Right cardiac atrium (tissue), 5 donors: ENCODE data around the gene FLII. TPM values are rescaled to one million over a fixed set of nuclear protein-coding genes. Genes with fewer than 3 reads are reported as not detected.
"Not testable (repeated sequence)": the region's sequence is repeated elsewhere in the genome, so short reads cannot be mapped to it uniquely, and the experiment has no call there.

Experiments
- ATAC-seq, 2 donors: fragments of 200-7000 bp; cut with Tn5 transposase; one replicate each; pipeline versions ENCODE4 v1.8.0 to v1.9.1; 2020; ENCODE audit warnings: moderate library complexity in 2 of 2, mild to moderate bottlenecking in 1 of 2
- DNase-seq, 3 donors: peaks; one replicate each; pipeline ENCODE4 v3.0.0-alpha.2; 2020
- H3K27ac ChIP-seq: one replicate; pipeline ENCODE4 v1.5.1; 2013; ENCODE audit warnings: mild to moderate bottlenecking, low read length, control low read depth, moderate library complexity
- H3K27me3 ChIP-seq: one replicate; pipeline ENCODE4 v1.6.1; 2013; ENCODE audit not compliant: control insufficient read depth, insufficient read depth
- H3K4me1 ChIP-seq: one replicate; pipeline ENCODE4 v1.6.1; 2013; ENCODE audit warnings: low read length; ENCODE audit not compliant: control insufficient read depth, insufficient read depth
- H3K4me3 ChIP-seq: one replicate; pipeline ENCODE4 v1.5.1; 2013; ENCODE audit warnings: low read length, control low read depth
- H3K9me3 ChIP-seq: one replicate; pipeline ENCODE4 v1.6.1; 2013; ENCODE audit warnings: low read length; ENCODE audit not compliant: control insufficient read depth
- WGBS: extraction: QIAGEN DNeasy Blood & Tissue Kit; methylation state at CpG from one replicate; pipeline ENCODE4 v1.1.7; 2013; 5-methylcytosine and 5-hydroxymethylcytosine counted together
- intact Hi-C, 4 donors: fragments of 100-400 bp; cut with DNase I; formaldehyde crosslinking; loops; one replicate each; pipeline versions ENCODE4 v1.11.0 to v1.14.0; 2022 to 2023
- long read RNA-seq, 4 donors: library from polyadenylated mRNA; unstranded; transcript quantifications; one replicate each; pipeline ENCODE4 v2.0.0, GENCODE V29; 2020 to 2021
- polyA plus RNA-seq: library from polyadenylated mRNA; stranded (reverse); fragments of 200-250 nt; gene quantifications from one replicate; pipeline ENCODE4 v1.2.3, GENCODE V29; 2013
- total RNA-seq, 4 donors: library from RNA; stranded (reverse); fragmentation: NEBNext Ultra II Directional; extraction: Animal tissue kit (Norgen Biotek cat#: 25700); gene quantifications; one replicate each; pipeline ENCODE4 v1.2.1, GENCODE V29; 2021
- donor health status: healthy with polysubstance abuse.
- donor health status: DM: no; HTN: yes; CAD: no.
- donor health status: DM: no; HTN: no; CAD: no.
- donor health status: DM: no; HTN: yes; CAD: no; lungs with severe emphysema.
- donor health status: DM: yes; HTN: yes; CAD: no.

The FLII gene
- total RNA-seq (100 to 1,000 TPM; 176 to 217 (median 194) TPM), polyA plus RNA-seq (166 TPM)
- long read RNA-seq, donor 1, full-length matches to known transcripts: 95 of 389 reads
- long read RNA-seq, donor 1, partial matches to known transcripts: 112 of 389 reads
- long read RNA-seq, donor 1, other reads (novel, unspliced or antisense): 182 of 389 reads
- long read RNA-seq, donor 2, full-length matches to known transcripts: 73 of 253 reads
- long read RNA-seq, donor 2, partial matches to known transcripts: 57 of 253 reads
- long read RNA-seq, donor 2, other reads (novel, unspliced or antisense): 123 of 253 reads
- long read RNA-seq, donor 3, full-length matches to known transcripts: 245 of 868 reads
- long read RNA-seq, donor 3, partial matches to known transcripts: 271 of 868 reads
- long read RNA-seq, donor 3, other reads (novel, unspliced or antisense): 352 of 868 reads
- long read RNA-seq, donor 4, full-length matches to known transcripts: 50 of 194 reads
- long read RNA-seq, donor 4, partial matches to known transcripts: 34 of 194 reads
- long read RNA-seq, donor 4, other reads (novel, unspliced or antisense): 110 of 194 reads

GRCh38 chr17:18258356-18259038 is at the start of gene FLII:
Gene FLII, minus strand, starts transcription at chr17:18258738. Its CDS starts 48 bp downstream, at chr17:18258690.
- H3K9me3 ChIP-seq: no peaks in the 10 kb centered on the region
- ATAC-seq (peak; percentile 71 to 73), DNase-seq (peak in 2 of 3 donors; percentile 82 to 83)
- H3K4me1 ChIP-seq: peaks cover 14% of the 10 kb centered on the region
- no peaks in the 10 kb centered on the region for H3K27me3 ChIP-seq
- intact Hi-C loops: no loop called here
- peak within 1 kb of the TSS; percentile 71 for H3K4me3 ChIP-seq
- peak within 1 kb of the TSS; percentile 76 for H3K27ac ChIP-seq
- under 1% methylated on average over 71 of the region's 71 CpGs for WGBS

- WGBS: 70% methylated on average over 13 of the region's 13 CpGs
- intact Hi-C loops: not testable (repeated sequence)
Measured at GRCh38 chr17:18303206-18303605, 44.7 kb upstream of the FLII start.

GRCh38 chr17:18300725-18301480 is 42.4 kb upstream of the FLII start:
- H3K4me1 ChIP-seq: no peaks in the 10 kb centered on the region
- intact Hi-C loops: no loop called here
- DNase-seq (no peak), ATAC-seq (peak; percentile 75 to 81)
- H3K9me3 ChIP-seq: no peaks in the 10 kb centered on the region
- H3K4me3 ChIP-seq: no peak overlapping the region
- H3K27me3 ChIP-seq: no peaks in the 10 kb centered on the region
- WGBS: 85% methylated on average over 8 of the region's 8 CpGs
- no peak overlapping the region for H3K27ac ChIP-seq

More at GRCh38 chr17:18303206-18303605, 44.7 kb upstream of the FLII start:
- not testable (repeated sequence) for ATAC-seq, H3K27ac ChIP-seq, H3K4me1 ChIP-seq, H3K4me3 ChIP-seq, DNase-seq, H3K27me3 ChIP-seq, H3K9me3 ChIP-seq

GRCh38 chr17:18298061-18298460 is 39.5 kb upstream of the FLII start:
- H3K4me3 ChIP-seq, DNase-seq, ATAC-seq, H3K27me3 ChIP-seq, H3K27ac ChIP-seq, intact Hi-C loops, H3K4me1 ChIP-seq, H3K9me3 ChIP-seq: not testable (repeated sequence)
- 95% methylated on average over 23 of the region's 30 CpGs for WGBS

- WGBS: 93% methylated on average over 15 of the region's 15 CpGs
- H3K9me3 ChIP-seq: no peaks in the 10 kb centered on the region
- no peak for ATAC-seq
- H3K27ac ChIP-seq: no peak overlapping the region
- no peaks in the 10 kb centered on the region for H3K27me3 ChIP-seq
- H3K4me3 ChIP-seq: no peak overlapping the region
- no peaks in the 10 kb centered on the region for H3K4me1 ChIP-seq
- no peak for DNase-seq
- intact Hi-C loops: no loop called here
Measured at GRCh38 chr17:18291718-18292540, 33.4 kb upstream of the FLII start.

- Histone ChIP-seq H3K9me3 (no peaks in the 10 kb centered on the region), H3K4me1 (no peaks in the 10 kb centered on the region), H3K4me3 (no peak overlapping the region), H3K27me3 (no peaks in the 10 kb centered on the region), H3K27ac (no peak overlapping the region)
- DNase-seq: no peak
- intact Hi-C loops: no loop called here
- ATAC-seq: no peak
- 97% methylated on average over 11 of the region's 11 CpGs for WGBS
Measured at GRCh38 chr17:18285296-18285695, 26.8 kb upstream of the FLII start.

GRCh38 chr17:18281788-18282187 is 23.2 kb upstream of the FLII start:
- DNase-seq (no peak), ATAC-seq (no peak)
- 85% methylated on average over 6 of the region's 6 CpGs for WGBS
- intact Hi-C loops: loop anchor here in 1 of 4 donors (2.0 kb wide), 1 partner anchor 17 kb away; no protein-coding TSS in a partner anchor
- H3K27ac ChIP-seq: no peak overlapping the region
- no peak overlapping the region for H3K4me3 ChIP-seq
- H3K9me3 ChIP-seq: no peaks in the 10 kb centered on the region
- no peaks in the 10 kb centered on the region for H3K4me1 ChIP-seq
- no peaks in the 10 kb centered on the region for H3K27me3 ChIP-seq

GRCh38 chr17:18280766-18281371 is 22.3 kb upstream of the FLII start:
- WGBS: 50% methylated on average over 5 of the region's 5 CpGs
- DNase-seq: no peak
- intact Hi-C loops: no loop called here
- H3K4me3 ChIP-seq: no peak overlapping the region
- no peaks in the 10 kb centered on the region for H3K27me3 ChIP-seq
- no peak for ATAC-seq
- no peaks in the 10 kb centered on the region for H3K9me3 ChIP-seq
- H3K4me1 ChIP-seq: no peaks in the 10 kb centered on the region
- H3K27ac ChIP-seq: no peak overlapping the region

- Histone ChIP-seq H3K9me3 (no peaks in the 10 kb centered on the region), H3K27ac (no peak overlapping the region), H3K27me3 (no peaks in the 10 kb centered on the region), H3K4me3 (no peak overlapping the region), H3K4me1 (no peaks in the 10 kb centered on the region)
- WGBS: 88% methylated on average over 4 of the region's 4 CpGs
- DNase-seq (no peak), ATAC-seq (no peak)
- intact Hi-C loops: no loop called here
Measured at GRCh38 chr17:18280249-18280648, 21.7 kb upstream of the FLII start.

- no peaks in the 10 kb centered on the region for H3K9me3 ChIP-seq
- 81% methylated on average over 3 of the region's 3 CpGs for WGBS
- ATAC-seq (no peak), DNase-seq (no peak)
- H3K4me3 ChIP-seq: no peak overlapping the region
- no peaks in the 10 kb centered on the region for H3K4me1 ChIP-seq
- H3K27me3 ChIP-seq: no peaks in the 10 kb centered on the region
- H3K27ac ChIP-seq: no peak overlapping the region
- intact Hi-C loops: no loop called here
Measured at GRCh38 chr17:18278867-18279266, 20.3 kb upstream of the FLII start.
